Neural cell (in vitro differentiated cells): Measurements from ENCODE around the gene LRRFIP2. TPM values are rescaled to one million over a fixed set of nuclear protein-coding genes. Genes with fewer than 3 reads are reported as not detected.

ENCODE experiments used
- H2AFZ ChIP-seq: fragments of 200-600, 300-800 bp; sonication (generic), shearing (Covaris generic); 2 replicates; pipeline ENCODE4 v1.6.0; 2014; ENCODE audit warnings: low read depth, mild to moderate bottlenecking, antibody characterized with exemption, low read length, moderate library complexity
- H3F3A ChIP-seq: fragments of 200-600 bp; shearing (Covaris generic); 2 replicates; pipeline ENCODE4 v1.6.1; 2016; ENCODE audit warnings: mild to moderate bottlenecking, moderate library complexity, mixed read lengths, antibody characterized with exemption, low read length; ENCODE audit not compliant: insufficient read depth, poor library complexity, severe bottlenecking
- H3K27ac ChIP-seq: fragments of 200-600, 300-800 bp; sonication (generic), shearing (Covaris generic); 2 replicates; pipeline ENCODE4 v1.5.1; 2014; ENCODE audit warnings: mild to moderate bottlenecking, low read length, moderate library complexity
- H3K27me3 ChIP-seq: fragments of 300-800, 200-600 bp; sonication (generic), shearing (Covaris generic); 2 replicates; pipeline ENCODE4 v1.6.0; 2014; ENCODE audit warnings: mild to moderate bottlenecking, low read depth, low read length, moderate library complexity; ENCODE audit not compliant: insufficient read depth
- H3K36me3 ChIP-seq: fragments of 300-800, 200-600 bp; sonication (generic), shearing (Covaris generic); 2 replicates; pipeline ENCODE4 v1.5.1; 2014; ENCODE audit warnings: mild to moderate bottlenecking, antibody characterized with exemption, low read length, moderate library complexity; ENCODE audit not compliant: insufficient read depth
- H3K4me2 ChIP-seq: fragments of 300-800, 200-600 bp; sonication (generic), shearing (Covaris generic); 2 replicates; pipeline ENCODE4 v1.6.0; 2014; ENCODE audit warnings: mild to moderate bottlenecking, low read length
- H3K4me3 ChIP-seq: fragments of 300-800, 200-600 bp; sonication (generic), shearing (Covaris generic); 2 replicates; pipeline ENCODE4 v1.5.1; 2014; ENCODE audit warnings: mild to moderate bottlenecking, low read length, moderate library complexity
- H3K79me2 ChIP-seq: fragments of 200-600 bp; shearing (Covaris generic); replicated peaks from 2 replicates; pipeline ENCODE4 v1.6.0; 2014; ENCODE audit warnings: mild to moderate bottlenecking, low read length, moderate library complexity; ENCODE audit not compliant: insufficient read depth
- H3K9ac ChIP-seq: fragments of 300-800, 200-600 bp; sonication (generic), shearing (Covaris generic); 2 replicates; pipeline ENCODE4 v1.6.1; 2016; ENCODE audit warnings: mild to moderate bottlenecking, low read length, mixed read lengths
- H3K9me2 ChIP-seq: fragments of 200-600 bp; shearing (Covaris generic); 2 replicates; pipeline ENCODE4 v1.6.1; 2016; ENCODE audit warnings: mild to moderate bottlenecking, low read length, mixed read lengths; ENCODE audit not compliant: insufficient read depth
- H3K9me3 ChIP-seq: fragments of 200-600, 300-800 bp; sonication (generic), shearing (Covaris generic); 2 replicates; pipeline ENCODE4 v1.6.1; 2016; ENCODE audit warnings: mild to moderate bottlenecking, mixed run types, low read length, moderate library complexity, mixed read lengths
- H4K20me1 ChIP-seq: fragments of 200-600 bp; shearing (Covaris generic); 2 replicates; pipeline ENCODE4 v1.6.1; 2016; ENCODE audit warnings: mild to moderate bottlenecking, mixed run types; ENCODE audit not compliant: insufficient read depth
- EP300 ChIP-seq: fragments of 450-650 bp; conservative IDR thresholded peaks from 2 replicates; pipeline ENCODE4 v1.6.1; 2014; ENCODE audit warnings: antibody characterized with exemption, mild to moderate bottlenecking, moderate library complexity; ENCODE audit not compliant: poor library complexity, severe bottlenecking
- EZH2 ChIP-seq: fragments of 200-600, 300-800 bp; shearing (Covaris generic), sonication (generic); IDR thresholded peaks from 2 replicates; pipeline ENCODE4 v1.6.1; 2014; ENCODE audit warnings: antibody characterized with exemption, low read length, borderline replicate concordance, mild to moderate bottlenecking; ENCODE audit not compliant: insufficient read depth, poor library complexity, severe bottlenecking
- MXI1 ChIP-seq: fragments of 450-650 bp; conservative IDR thresholded peaks from 2 replicates; pipeline ENCODE4 v1.6.1; 2014; ENCODE audit warnings: antibody characterized with exemption, mild to moderate bottlenecking; ENCODE audit not compliant: poor library complexity, severe bottlenecking
- POLR2AphosphoS5 ChIP-seq: IDR thresholded peaks from 2 replicates; pipeline ENCODE4 v1.6.1; 2012
- RAD21 ChIP-seq: fragments of 450-650 bp; conservative IDR thresholded peaks from 2 replicates; pipeline ENCODE4 v1.6.1; 2014; ENCODE audit warnings: antibody characterized with exemption, mild to moderate bottlenecking, moderate library complexity
- REST ChIP-seq: IDR thresholded peaks from 2 replicates; pipeline ENCODE4 v1.6.1; 2012; ENCODE audit warnings: borderline replicate concordance
- SMC3 ChIP-seq: fragments of 450-650 bp; conservative IDR thresholded peaks from 2 replicates; pipeline ENCODE4 v1.6.1; 2014; ENCODE audit warnings: antibody characterized with exemption, mild to moderate bottlenecking, moderate library complexity; ENCODE audit not compliant: poor library complexity
- TAF1 ChIP-seq: IDR thresholded peaks from 2 replicates; pipeline ENCODE4 v1.6.1; 2012; ENCODE audit warnings: low read depth
- polyA plus RNA-seq: library from polyadenylated mRNA; depleted of rRNA; stranded (reverse); fragments of >200 nt; gene quantifications from 2 replicates; pipeline ENCODE4 v1.2.3, GENCODE V29; 2014
- TF ChIP-seq, protein P1 (sequence below): fragments of 450-650 bp; IDR thresholded peaks from 2 replicates; pipeline ENCODE4 v1.5.1; 2014; ENCODE audit warnings: antibody characterized with exemption, mild to moderate bottlenecking, moderate library complexity; ENCODE audit not compliant: poor library complexity, severe bottlenecking

The LRRFIP2 gene
- polyA plus RNA-seq, 1 donor from 2014 or later: 143 TPM

- Histone ChIP-seq H3K9ac (no peak overlapping the region), H4K20me1 (no peaks in the 10 kb centered on the region), H3K9me2 (no peaks in the 10 kb centered on the region), H3K4me2 (no peak overlapping the region), H3K27ac (no peak overlapping the region), H3F3A (no peaks in the 10 kb centered on the region), H3K27me3 (no peaks in the 10 kb centered on the region), H3K79me2 (peaks cover 4% of the 10 kb centered on the region), H3K9me3 (no peaks in the 10 kb centered on the region), H2AFZ (no peak overlapping the region), H3K4me3 (no peak overlapping the region), H3K36me3 (no peaks in the 10 kb centered on the region)
- TF ChIP-seq MXI1: no peak
- no peak for TF ChIP-seq TAF1
- no peak for TF ChIP-seq RAD21
- TF ChIP-seq, protein P1, sequence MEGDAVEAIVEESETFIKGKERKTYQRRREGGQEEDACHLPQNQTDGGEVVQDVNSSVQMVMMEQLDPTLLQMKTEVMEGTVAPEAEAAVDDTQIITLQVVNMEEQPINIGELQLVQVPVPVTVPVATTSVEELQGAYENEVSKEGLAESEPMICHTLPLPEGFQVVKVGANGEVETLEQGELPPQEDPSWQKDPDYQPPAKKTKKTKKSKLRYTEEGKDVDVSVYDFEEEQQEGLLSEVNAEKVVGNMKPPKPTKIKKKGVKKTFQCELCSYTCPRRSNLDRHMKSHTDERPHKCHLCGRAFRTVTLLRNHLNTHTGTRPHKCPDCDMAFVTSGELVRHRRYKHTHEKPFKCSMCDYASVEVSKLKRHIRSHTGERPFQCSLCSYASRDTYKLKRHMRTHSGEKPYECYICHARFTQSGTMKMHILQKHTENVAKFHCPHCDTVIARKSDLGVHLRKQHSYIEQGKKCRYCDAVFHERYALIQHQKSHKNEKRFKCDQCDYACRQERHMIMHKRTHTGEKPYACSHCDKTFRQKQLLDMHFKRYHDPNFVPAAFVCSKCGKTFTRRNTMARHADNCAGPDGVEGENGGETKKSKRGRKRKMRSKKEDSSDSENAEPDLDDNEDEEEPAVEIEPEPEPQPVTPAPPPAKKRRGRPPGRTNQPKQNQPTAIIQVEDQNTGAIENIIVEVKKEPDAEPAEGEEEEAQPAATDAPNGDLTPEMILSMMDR: no peak
- no peak for TF ChIP-seq REST
- TF ChIP-seq SMC3: no peak
- no peak for TF ChIP-seq EP300
- no peak for TF ChIP-seq EZH2
These were observed 25.1 kb downstream of the LRRFIP2 start for GRCh38 chr3:37149257-37149656.

DNA sequence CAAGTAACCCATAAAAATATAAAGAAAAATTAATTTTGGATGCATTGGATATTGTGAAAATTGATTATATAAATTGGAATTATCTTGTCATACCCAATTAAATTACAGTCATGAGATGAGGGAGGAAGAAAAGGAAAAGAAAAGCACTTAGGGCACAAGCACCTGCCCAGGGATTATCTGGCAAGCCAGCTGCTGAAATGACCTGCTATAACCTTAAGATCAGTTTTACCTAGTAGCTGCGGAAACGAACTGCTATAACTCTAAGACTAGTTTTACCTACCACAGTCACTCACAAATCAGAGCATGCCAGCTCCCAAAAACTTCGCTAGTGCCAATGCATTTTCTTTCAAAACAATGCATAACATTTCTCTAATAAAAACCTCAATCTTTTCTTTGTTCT lies 26.2 kb downstream of the LRRFIP2 start:
- no peak overlapping the region for H2AFZ ChIP-seq
- peaks cover 4% of the 10 kb centered on the region for H3K79me2 ChIP-seq
- no peaks in the 10 kb centered on the region for H4K20me1 ChIP-seq
- no peaks in the 10 kb centered on the region for H3K9me3 ChIP-seq
- no peak overlapping the region for H3K27ac ChIP-seq
- H3F3A ChIP-seq: no peaks in the 10 kb centered on the region
- no peak for TF ChIP-seq SMC3
- no peak for TF ChIP-seq TAF1
- no peak for TF ChIP-seq POLR2AphosphoS5
- no peak for TF ChIP-seq MXI1
- TF ChIP-seq, protein P1: no peak
- no peak for TF ChIP-seq REST
- no peak for TF ChIP-seq RAD21
- TF ChIP-seq EP300: no peak
- TF ChIP-seq EZH2: no peak
- no peaks in the 10 kb centered on the region for H3K27me3 ChIP-seq
- H3K4me3 ChIP-seq: no peak overlapping the region
- H3K36me3 ChIP-seq: peaks cover 4% of the 10 kb centered on the region
- H3K9ac ChIP-seq: no peak overlapping the region
- no peak overlapping the region for H3K4me2 ChIP-seq
- H3K9me2 ChIP-seq: no peaks in the 10 kb centered on the region
